GM12873 (cell line): ENCODE measurements around the gene DSTYK.

Experiments
- CTCF ChIP-seq: IDR thresholded peaks from 2 replicates; pipeline ENCODE4 v1.5.1; 2012; ENCODE audit warnings: low read depth, mild to moderate bottlenecking, moderate library complexity, low read length, control low read depth; ENCODE audit not compliant: insufficient read depth; ENCODE audit errors: missing control alignments

DSTYK gene

GRCh38 chr1:205255941-205256780, 44.7 kb upstream of the DSTYK start:
- peak; percentile 95 for TF ChIP-seq CTCF

GRCh38 chr1:205251576-205251975, 40.1 kb upstream of the DSTYK start:
- no peak for TF ChIP-seq CTCF

GRCh38 chr1:205250699-205251098, 39.2 kb upstream of the DSTYK start:
- TF ChIP-seq CTCF = no peak

- no peak for TF ChIP-seq CTCF
Observed at GRCh38 chr1:205249651-205250050, 38.1 kb upstream of the DSTYK start.

GRCh38 chr1:205248793-205249601, 37.5 kb upstream of the DSTYK start:
- no peak for TF ChIP-seq CTCF

GRCh38 chr1:205247130-205247921, 35.8 kb upstream of the DSTYK start:
- TF ChIP-seq CTCF = no peak
